Keratinocyte (primary cell): ENCODE data around the gene CXADR.

Experiments
- EZH2 ChIP-seq: IDR thresholded peaks from one replicate; pipeline ENCODE4 v1.6.1; 2012; ENCODE audit warnings: inconsistent platforms, mild to moderate bottlenecking, low read length, moderate library complexity
- TF ChIP-seq, protein P1 (sequence below), 3 experiments: IDR thresholded peaks in 1 of 3; conservative IDR thresholded peaks in 1 of 3; optimal IDR thresholded peaks in 1 of 3; 2 replicates in 2 of 3; 3 replicates in 1 of 3; pipeline versions ENCODE3 to v1.5.1; 2011; ENCODE audit warnings: low read length in 3 of 3, mild to moderate bottlenecking in 3 of 3, moderate library complexity in 2 of 3, control low read depth in 1 of 3, inconsistent platforms in 1 of 3; ENCODE audit not compliant: insufficient read depth in 2 of 3; ENCODE audit errors: extremely low read depth in 1 of 3

DNA sequence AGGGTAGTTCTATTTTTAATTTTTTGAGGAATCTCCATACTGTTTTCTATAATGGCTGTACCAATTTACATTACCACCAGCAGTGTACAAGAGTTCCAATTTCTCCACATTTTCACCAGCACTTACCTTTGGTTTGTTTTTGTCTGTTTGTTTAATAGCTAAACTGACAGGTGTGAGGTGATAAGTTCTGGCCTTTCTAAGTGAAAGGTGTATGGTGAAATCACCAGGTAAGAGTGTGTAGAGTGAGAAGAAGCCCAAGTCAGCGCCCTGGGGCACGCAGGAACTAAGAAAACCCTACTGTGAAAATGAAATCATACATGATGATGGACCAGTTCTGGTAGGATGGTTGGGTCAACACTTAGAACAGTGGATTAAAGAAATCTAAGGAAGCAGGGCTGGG is 65.3 kb downstream of the CXADR start:
- TF ChIP-seq, protein P1, sequence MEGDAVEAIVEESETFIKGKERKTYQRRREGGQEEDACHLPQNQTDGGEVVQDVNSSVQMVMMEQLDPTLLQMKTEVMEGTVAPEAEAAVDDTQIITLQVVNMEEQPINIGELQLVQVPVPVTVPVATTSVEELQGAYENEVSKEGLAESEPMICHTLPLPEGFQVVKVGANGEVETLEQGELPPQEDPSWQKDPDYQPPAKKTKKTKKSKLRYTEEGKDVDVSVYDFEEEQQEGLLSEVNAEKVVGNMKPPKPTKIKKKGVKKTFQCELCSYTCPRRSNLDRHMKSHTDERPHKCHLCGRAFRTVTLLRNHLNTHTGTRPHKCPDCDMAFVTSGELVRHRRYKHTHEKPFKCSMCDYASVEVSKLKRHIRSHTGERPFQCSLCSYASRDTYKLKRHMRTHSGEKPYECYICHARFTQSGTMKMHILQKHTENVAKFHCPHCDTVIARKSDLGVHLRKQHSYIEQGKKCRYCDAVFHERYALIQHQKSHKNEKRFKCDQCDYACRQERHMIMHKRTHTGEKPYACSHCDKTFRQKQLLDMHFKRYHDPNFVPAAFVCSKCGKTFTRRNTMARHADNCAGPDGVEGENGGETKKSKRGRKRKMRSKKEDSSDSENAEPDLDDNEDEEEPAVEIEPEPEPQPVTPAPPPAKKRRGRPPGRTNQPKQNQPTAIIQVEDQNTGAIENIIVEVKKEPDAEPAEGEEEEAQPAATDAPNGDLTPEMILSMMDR (optimal IDR thresholded peaks at IDR 0.05 in 1 of 3, IDR thresholded peaks at IDR 0.05 in 1 of 3, conservative IDR thresholded peaks at IDR 0.05 in 1 of 3; ENCODE audit: extremely low read depth in 1 of 3, insufficient read depth in 2 of 3, low read length in 3 of 3), result no peak
- no peak for TF ChIP-seq EZH2
